ENCODE results near the gene ATP5PF.

The ATP5PF gene

GRCh38 chr21:25689226-25689625 is 45.5 kb downstream of the ATP5PF start (continued):
- TF ChIP-seq ZSCAN30 (tag by site-specific recombination; IDR thresholded peaks at IDR 0.05): no peak
- TF ChIP-seq ZNF404 (tag by site-specific recombination; IDR thresholded peaks at IDR 0.05): no peak

- no peaks in the 10 kb centered on the region for H3K4me1 ChIP-seq (ENCODE audit: control insufficient read depth, insufficient read depth, low read length)
- TF ChIP-seq ZSCAN4 (tag by site-specific recombination; IDR thresholded peaks at IDR 0.05) (no peak), GLIS1 (tag by site-specific recombination; IDR thresholded peaks at IDR 0.05) (no peak), ZNF341 (tag by site-specific recombination; IDR thresholded peaks at IDR 0.05; ENCODE audit: low read depth) (no peak), SP2 (tag by site-specific recombination; IDR thresholded peaks at IDR 0.05) (no peak), MZF1 (tag by site-specific recombination; IDR thresholded peaks at IDR 0.05; ENCODE audit: borderline replicate concordance) (no peak), ZNF211 (tag by site-specific recombination; IDR thresholded peaks at IDR 0.05; ENCODE audit: low read depth) (no peak), GLIS2 (tag by site-specific recombination; IDR thresholded peaks at IDR 0.05) (no peak), ZNF292 (tag by site-specific recombination; IDR thresholded peaks at IDR 0.05; ENCODE audit: borderline replicate concordance, low read depth) (no peak)
- ChIA-PET POLR2A (no interaction called here), CTCF (interaction anchor here (0.6 kb wide), 1 partner anchor 13 kb away, joined by 3 read pairs; no protein-coding TSS in a partner anchor)
- no peak overlapping the region for H3K4me3 ChIP-seq (ENCODE audit: low read depth, low read length)
- no peaks in the 10 kb centered on the region for H3K9me3 ChIP-seq (ENCODE audit: control insufficient read depth, insufficient read depth, low read depth, low read length)
- no peak overlapping the region for H3K27ac ChIP-seq (ENCODE audit: extremely low read depth, low read depth, low read length)
- no peaks in the 10 kb centered on the region for H3K36me3 ChIP-seq (ENCODE audit: control insufficient read depth in 2 of 2, insufficient read depth in 1 of 2, low read length in 2 of 2)
These were observed 46.2 kb downstream of the ATP5PF start for GRCh38 chr21:25688275-25689155.

GRCh38 chr21:25687787-25688186 is 46.9 kb downstream of the ATP5PF start:
- Histone ChIP-seq H3K36me3 (ENCODE audit: control insufficient read depth in 2 of 2, insufficient read depth in 1 of 2, low read length in 2 of 2) (no peaks in the 10 kb centered on the region), H3K27ac (ENCODE audit: extremely low read depth, low read depth, low read length) (no peak overlapping the region), H3K4me3 (ENCODE audit: low read depth, low read length) (no peak overlapping the region), H3K4me1 (ENCODE audit: control insufficient read depth, insufficient read depth, low read length) (no peaks in the 10 kb centered on the region), H3K9me3 (ENCODE audit: control insufficient read depth, insufficient read depth, low read depth, low read length) (no peaks in the 10 kb centered on the region)
- TF ChIP-seq ZNF2 (tag by site-specific recombination; IDR thresholded peaks at IDR 0.05) (no peak), ZNF211 (tag by site-specific recombination; IDR thresholded peaks at IDR 0.05; ENCODE audit: low read depth) (no peak), ZNF280C (tag by site-specific recombination; IDR thresholded peaks at IDR 0.05) (no peak), ZNF398 (tag by site-specific recombination; IDR thresholded peaks at IDR 0.05) (no peak)
- POLR2A ChIA-PET: no interaction called here
- CTCF ChIA-PET: interaction anchor here (0.6 to 0.8 kb wide), 2 partner anchors 80 to 1317 kb away, joined by 3 to 4 read pairs; no protein-coding TSS in a partner anchor

- Histone ChIP-seq H3K9me3 (ENCODE audit: control insufficient read depth, insufficient read depth, low read depth, low read length) (no peaks in the 10 kb centered on the region), H3K4me3 (ENCODE audit: low read depth, low read length) (no peak overlapping the region), H3K4me1 (ENCODE audit: control insufficient read depth, insufficient read depth, low read length) (no peaks in the 10 kb centered on the region), H3K36me3 (ENCODE audit: control insufficient read depth in 2 of 2, insufficient read depth in 1 of 2, low read length in 2 of 2) (no peaks in the 10 kb centered on the region), H3K27ac (ENCODE audit: extremely low read depth, low read depth, low read length) (no peak overlapping the region)
- POLR2A ChIA-PET: no interaction called here
- CTCF ChIA-PET: interaction anchor here (2.4 kb wide), 1 partner anchor 25 kb away, joined by 8 read pairs; no protein-coding TSS in a partner anchor
- TF ChIP-seq ZNF398 (tag by site-specific recombination; IDR thresholded peaks at IDR 0.05): no peak
- TF ChIP-seq ZNF24 (tag by site-specific recombination; IDR thresholded peaks at IDR 0.05): no peak
- TF ChIP-seq ZNF791 (tag by site-specific recombination; IDR thresholded peaks at IDR 0.05): no peak
- TF ChIP-seq ZFP3 (tag by site-specific recombination; IDR thresholded peaks at IDR 0.05; ENCODE audit: low read depth): no peak
- TF ChIP-seq ZNF529 (tag by site-specific recombination; IDR thresholded peaks at IDR 0.05; ENCODE audit: insufficient replicate concordance): no peak
- no peak for TF ChIP-seq SP2 (tag by site-specific recombination; IDR thresholded peaks at IDR 0.05)
- no peak for TF ChIP-seq ZNF23 (tag by site-specific recombination; IDR thresholded peaks at IDR 0.05; ENCODE audit: borderline replicate concordance)
- no peak for TF ChIP-seq ZBTB17 (tag by site-specific recombination; IDR thresholded peaks at IDR 0.05)
- TF ChIP-seq ZBTB26 (tag by site-specific recombination; optimal IDR thresholded peaks at IDR 0.05): no peak
These were observed 52.3 kb downstream of the ATP5PF start for GRCh38 chr21:25682382-25682781.
